HG03520 (cell line): ENCODE results near the gene GPC2.
"Not testable (repeated sequence)": the region's sequence is repeated elsewhere in the genome, so short reads cannot be mapped to it uniquely, and the experiment has no call there.

ENCODE experiments used
- ATAC-seq: cut with Tn5 transposase; IDR thresholded peaks from one replicate; pipeline ENCODE4 v1.9.1; 2021; ENCODE audit warnings: mild to moderate bottlenecking, moderate library complexity; ENCODE audit not compliant: unreplicated experiment

Gene GPC2, protein sequence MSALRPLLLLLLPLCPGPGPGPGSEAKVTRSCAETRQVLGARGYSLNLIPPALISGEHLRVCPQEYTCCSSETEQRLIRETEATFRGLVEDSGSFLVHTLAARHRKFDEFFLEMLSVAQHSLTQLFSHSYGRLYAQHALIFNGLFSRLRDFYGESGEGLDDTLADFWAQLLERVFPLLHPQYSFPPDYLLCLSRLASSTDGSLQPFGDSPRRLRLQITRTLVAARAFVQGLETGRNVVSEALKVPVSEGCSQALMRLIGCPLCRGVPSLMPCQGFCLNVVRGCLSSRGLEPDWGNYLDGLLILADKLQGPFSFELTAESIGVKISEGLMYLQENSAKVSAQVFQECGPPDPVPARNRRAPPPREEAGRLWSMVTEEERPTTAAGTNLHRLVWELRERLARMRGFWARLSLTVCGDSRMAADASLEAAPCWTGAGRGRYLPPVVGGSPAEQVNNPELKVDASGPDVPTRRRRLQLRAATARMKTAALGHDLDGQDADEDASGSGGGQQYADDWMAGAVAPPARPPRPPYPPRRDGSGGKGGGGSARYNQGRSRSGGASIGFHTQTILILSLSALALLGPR

GRCh38 chr7:100177045-100178001, at the start of gene GPC2, which contains the start of gene STAG3:
Gene GPC2, minus strand, starts transcription at chr7:100177381. Its CDS starts 182 bp downstream, at chr7:100177199.
Gene STAG3, plus strand, starts transcription at chr7:100177918. Its CDS starts 2,639 bp downstream, at chr7:100180557.
- peak; percentile 76 for ATAC-seq

DNA sequence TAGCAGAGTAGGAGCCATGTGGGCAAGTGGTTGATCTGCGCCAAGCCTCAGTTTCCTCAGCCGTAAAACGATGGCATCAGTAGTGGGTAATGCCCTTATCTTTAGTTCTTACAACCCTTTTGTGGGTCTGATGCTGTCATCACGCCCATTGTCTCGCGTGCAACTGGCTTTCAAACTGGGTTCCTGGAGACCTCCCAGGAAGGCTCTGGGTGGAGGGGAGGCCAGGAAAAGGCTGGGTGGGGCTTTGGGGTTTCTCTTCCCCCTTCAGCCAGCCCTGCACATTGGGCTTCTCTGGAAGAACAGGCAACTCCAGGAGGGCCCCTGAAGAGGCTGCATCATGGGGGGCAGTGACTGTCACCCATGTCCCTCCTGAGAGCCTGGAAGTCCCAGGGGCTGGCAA, 47.7 kb upstream of the GPC2 start:
- ATAC-seq, result not testable (repeated sequence)

DNA sequence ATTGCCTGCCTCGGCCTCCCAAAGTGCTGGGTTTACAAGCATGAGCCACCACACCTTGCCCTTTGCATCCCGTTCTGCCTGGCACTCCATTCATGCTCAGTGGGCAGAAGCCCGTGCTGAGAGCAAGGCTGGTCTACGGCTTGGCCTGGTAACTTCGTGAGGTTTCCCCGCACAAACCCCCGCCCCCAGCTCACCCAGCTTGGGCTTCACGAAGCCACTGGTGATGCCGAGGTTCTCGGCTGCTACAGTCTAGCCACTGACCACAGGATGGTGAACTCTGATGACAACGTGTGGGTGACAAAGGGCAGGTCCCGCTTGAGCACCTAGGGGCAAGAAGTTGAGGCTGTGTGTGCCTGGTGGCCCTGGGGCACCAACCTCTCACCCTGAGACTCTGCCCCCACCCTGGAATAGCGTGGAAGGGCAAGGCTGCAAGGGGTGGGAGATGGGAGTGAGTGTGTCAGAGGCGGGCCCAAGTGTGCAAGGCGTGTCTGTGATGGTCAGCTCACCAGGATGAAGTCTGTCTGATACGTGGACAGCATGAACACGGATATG, 46.3 kb upstream of the GPC2 start:
- not testable (repeated sequence) for ATAC-seq

- no peak for ATAC-seq
These were observed 45.4 kb upstream of the GPC2 start for GRCh38 chr7:100222445-100223132.

GRCh38 chr7:100221767-100222444, 44.7 kb upstream of the GPC2 start:
- ATAC-seq, result no peak

- ATAC-seq, result peak; percentile 37
These were observed 44.1 kb upstream of the GPC2 start for GRCh38 chr7:100221231-100221718.

DNA sequence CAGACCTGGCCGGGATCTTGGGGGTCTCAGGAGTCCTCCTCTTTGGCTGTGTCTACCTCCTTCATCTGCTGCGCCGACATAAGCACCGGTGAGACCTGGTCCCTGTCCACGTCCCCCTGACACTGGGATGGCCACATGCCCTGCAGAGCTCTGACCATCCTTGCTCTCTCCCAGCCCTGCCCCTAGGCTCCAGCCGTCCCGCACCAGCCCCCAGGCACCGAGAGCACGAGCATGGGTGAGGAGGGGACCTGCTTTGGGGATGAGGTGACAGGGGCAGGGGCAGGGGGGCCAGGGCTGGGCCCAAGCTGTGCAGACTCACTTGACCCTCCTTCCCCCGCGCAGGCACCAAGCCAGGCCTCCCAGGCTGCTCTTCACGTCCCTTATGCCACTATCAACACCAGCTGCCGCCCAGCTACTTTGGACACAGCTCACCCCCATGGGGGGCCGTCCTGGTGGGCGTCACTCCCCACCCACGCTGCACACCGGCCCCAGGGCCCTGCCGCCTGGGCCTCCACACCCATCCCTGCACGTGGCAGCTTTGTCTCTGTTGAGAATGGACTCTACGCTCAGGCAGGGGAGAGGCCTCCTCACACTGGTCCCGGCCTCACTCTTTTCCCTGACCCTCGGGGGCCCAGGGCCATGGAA, 43.5 kb upstream of the GPC2 start:
- peak; percentile 1 for ATAC-seq

DNA sequence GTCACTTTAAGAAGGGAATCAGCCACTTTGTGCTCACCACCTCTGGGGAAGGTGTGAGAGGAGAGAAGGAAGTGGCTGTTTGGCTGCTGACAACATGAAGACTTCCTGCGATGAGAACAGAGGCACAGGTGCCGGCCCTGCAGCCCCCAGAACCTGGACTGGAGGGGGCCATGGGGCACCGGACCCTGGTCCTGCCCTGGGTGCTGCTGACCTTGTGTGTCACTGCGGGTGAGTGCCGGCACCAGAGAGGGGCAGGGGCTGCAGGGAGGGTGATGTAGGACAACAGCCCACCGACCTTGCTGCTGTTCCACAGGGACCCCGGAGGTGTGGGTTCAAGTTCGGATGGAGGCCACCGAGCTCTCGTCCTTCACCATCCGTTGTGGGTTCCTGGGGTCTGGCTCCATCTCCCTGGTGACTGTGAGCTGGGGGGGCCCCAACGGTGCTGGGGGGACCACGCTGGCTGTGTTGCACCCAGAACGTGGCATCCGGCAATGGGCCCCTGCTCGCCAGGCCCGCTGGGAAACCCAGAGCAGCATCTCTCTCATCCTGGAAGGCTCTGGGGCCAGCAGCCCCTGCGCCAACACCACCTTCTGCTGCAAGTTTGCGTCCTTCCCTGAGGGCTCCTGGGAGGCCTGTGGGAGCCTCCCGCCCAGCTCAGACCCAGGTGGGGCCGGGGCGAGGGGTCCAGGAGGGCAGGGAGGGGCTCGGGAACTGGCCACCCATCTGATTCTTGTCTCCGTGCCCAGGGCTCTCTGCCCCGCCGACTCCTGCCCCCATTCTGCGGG, 42.8 kb upstream of the GPC2 start, which contains the start of gene PVRIG:
TSS of gene PVRIG (plus strand) at position 149 of the 785 bp plus-strand sequence. CDS start at position 171, 22 bp downstream.
- ATAC-seq, result not testable (repeated sequence)

GRCh38 chr7:100219271-100219737, 42.1 kb upstream of the GPC2 start:
- ATAC-seq, result no peak

DNA sequence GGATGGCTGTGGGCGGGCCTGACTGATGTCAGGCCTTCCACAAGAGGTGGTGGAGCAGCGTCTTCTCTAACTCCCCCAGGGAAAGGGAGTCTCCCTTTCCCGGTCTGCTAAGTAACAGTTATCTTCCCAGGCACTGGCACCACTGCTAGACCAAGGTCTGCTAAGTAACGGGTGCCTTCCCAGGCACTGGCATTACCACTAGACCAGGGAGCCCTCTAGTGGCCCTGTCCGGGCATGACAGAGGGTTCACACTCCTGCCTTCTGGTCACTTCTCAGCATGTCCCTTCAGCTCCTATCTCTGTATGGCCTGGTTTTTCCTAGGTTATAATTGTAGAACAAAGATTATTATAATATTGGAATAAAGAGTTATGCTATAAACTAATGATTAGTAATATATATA, 40.8 kb upstream of the GPC2 start:
- peak; percentile 5 for ATAC-seq

DNA sequence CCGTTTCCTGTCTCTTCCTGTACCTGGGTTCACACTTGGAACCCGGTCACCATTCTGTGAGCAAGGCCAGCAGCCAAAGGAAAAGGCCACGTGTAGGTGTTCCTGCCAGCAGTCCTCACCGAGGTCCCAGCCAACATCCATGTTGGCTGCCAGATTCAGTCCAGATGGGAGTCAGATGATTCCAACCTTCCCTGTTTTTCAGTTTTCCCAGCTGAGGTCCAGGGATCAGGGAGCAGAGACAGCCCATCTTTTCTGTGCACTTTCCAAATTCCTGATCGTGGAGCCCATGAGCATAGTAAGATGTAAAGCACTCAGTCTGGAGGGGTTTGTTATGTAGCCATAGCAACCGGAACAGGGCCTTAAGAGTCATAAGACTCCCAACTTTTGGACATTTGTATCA, 38.7 kb upstream of the GPC2 start:
- ATAC-seq, result no peak

- ATAC-seq, result not testable (repeated sequence)
These were observed 37.2 kb upstream of the GPC2 start for GRCh38 chr7:100214356-100214755.

DNA sequence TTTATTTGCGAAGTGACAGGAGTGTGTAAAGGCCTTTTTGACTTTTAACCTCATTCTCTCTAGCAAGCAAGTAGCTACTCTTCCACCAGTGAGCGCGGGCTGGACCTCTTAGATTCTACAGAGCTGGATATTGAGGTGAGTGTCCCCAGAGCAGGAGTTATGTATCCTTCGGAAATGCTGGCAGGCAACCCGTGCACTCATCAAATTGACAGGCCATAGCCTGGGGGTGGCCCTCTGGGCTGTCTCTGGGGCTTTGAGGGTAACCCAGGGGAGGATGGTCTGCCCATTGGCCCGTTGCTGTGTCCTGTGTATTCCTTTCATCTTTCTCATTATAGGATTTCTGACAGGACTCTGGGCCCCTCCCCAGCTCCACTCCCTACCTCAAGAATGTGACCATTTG, 36.5 kb upstream of the GPC2 start:
- no peak for ATAC-seq

DNA sequence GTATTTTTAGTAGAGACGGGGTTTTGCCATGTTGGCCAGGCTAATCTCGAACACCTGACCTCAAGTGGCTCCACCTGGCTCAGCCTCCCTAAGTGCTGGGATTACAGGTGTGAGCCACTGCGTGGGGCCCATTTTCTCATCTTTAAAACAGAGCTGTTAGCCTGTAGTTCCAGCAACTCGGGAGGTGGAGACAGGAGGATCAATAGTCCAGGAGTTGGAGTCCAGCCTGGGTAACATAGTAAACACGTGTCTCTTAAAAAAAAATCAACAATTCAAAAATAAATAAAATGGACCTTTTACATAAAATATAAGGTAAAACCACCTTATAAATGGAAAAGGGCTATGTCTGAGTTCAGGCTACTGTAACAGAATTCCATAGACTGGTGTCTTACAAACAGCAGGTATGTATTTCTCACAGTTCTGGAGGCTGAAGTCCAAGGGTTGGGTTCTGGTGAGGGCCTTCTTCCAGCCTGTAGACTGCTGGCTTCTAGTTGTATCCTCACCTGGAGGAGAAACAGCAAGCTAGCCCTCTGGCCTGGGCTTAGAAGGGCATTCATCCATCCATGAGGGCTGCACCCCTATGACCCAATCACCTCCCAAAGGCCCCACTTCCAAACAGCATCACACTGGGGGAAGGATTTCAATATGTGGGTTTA, 35.6 kb upstream of the GPC2 start:
- ATAC-seq, result no peak

GRCh38 chr7:100211342-100211780, 34.2 kb upstream of the GPC2 start:
- ATAC-seq, result no peak

- ATAC-seq, result no peak
These were observed 33.6 kb upstream of the GPC2 start for GRCh38 chr7:100210805-100211204.

DNA sequence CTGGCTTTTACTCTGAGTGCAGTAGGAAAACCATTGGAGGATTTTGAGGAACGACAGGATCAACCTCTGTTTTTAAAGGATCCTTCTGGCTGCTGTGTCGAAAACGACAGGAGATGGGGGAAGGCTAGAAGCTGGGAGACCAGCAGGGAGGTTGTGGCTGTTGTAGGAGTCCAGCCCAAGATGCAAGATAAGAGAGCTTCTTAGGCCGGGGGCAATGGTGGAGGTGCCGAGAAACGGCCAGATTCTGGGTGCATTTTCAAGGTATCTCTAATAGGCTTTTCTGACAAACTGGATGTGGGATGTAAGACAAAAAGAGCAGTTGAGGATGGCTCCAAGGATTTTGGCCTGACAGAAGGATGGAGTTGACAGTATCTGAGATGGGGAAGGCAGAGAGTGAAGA, 32.3 kb upstream of the GPC2 start:
- no peak for ATAC-seq
